Suprapubic skin (tissue), 4 donors: ENCODE measurements around the gene IQCM. TPM values are rescaled to one million over a fixed set of nuclear protein-coding genes. Genes with fewer than 3 reads are reported as not detected.

ENCODE experiments used
- DNase-seq, 2 donors: peaks; one replicate each; pipeline ENCODE4 v3.0.0-alpha.2; 2019; ENCODE audit warnings: low spot score in 2 of 2
- H3K27ac ChIP-seq: fragments of 200-600 bp; sonication (generic); one replicate; pipeline ENCODE4 v1.5.1; 2019
- H3K27me3 ChIP-seq: fragments of 200-600 bp; sonication (generic); one replicate; pipeline ENCODE4 v1.5.1; 2019
- H3K36me3 ChIP-seq: fragments of 200-600 bp; sonication (generic); one replicate; pipeline ENCODE4 v1.5.1; 2019
- H3K4me1 ChIP-seq: fragments of 200-600 bp; sonication (generic); one replicate; pipeline ENCODE4 v1.5.1; 2019
- H3K4me3 ChIP-seq: fragments of 200-600 bp; sonication (generic); one replicate; pipeline ENCODE4 v1.5.1; 2019; ENCODE audit warnings: mild to moderate bottlenecking
- H3K9me3 ChIP-seq: fragments of 200-600 bp; sonication (generic); one replicate; pipeline ENCODE4 v1.5.1; 2019
- EP300 ChIP-seq: sonication (generic); formaldehyde crosslinking; IDR thresholded peaks from one replicate; pipeline ENCODE4 v1.6.1; 2017; ENCODE audit warnings: antibody characterized with exemption
- POLR2A ChIP-seq, 2 donors: fragments of 450-650 bp; IDR thresholded peaks; one replicate each; pipeline ENCODE4 v1.6.1; 2017; ENCODE audit warnings: antibody characterized with exemption in 2 of 2, mild to moderate bottlenecking in 2 of 2, moderate library complexity in 2 of 2
- POLR2AphosphoS5 ChIP-seq, 3 donors: sonication (generic); formaldehyde crosslinking; IDR thresholded peaks; one replicate each; pipeline ENCODE4 v1.6.1; 2017; ENCODE audit warnings: antibody characterized with exemption in 3 of 3
- WGBS: methylation state at CpG from one replicate; pipeline ENCODE4 v1.1.5; 2018; 5-methylcytosine and 5-hydroxymethylcytosine counted together
- total RNA-seq, 4 donors: library from RNA; depleted of rRNA; stranded (reverse); fragments of >200 nt; gene quantifications; one replicate each; pipeline ENCODE4 v1.1.0, GENCODE V29; 2016
- TF ChIP-seq, protein P1 (sequence below), 2 donors: fragments of 200-600 bp in 1 of 2; fragments of 450-650 bp in 1 of 2; sonication (generic) in 1 of 2; IDR thresholded peaks; one replicate each; pipeline ENCODE4 v1.5.1; 2016 to 2019; ENCODE audit warnings: antibody characterized with exemption in 2 of 2, mild to moderate bottlenecking in 1 of 2, moderate library complexity in 1 of 2

IQCM gene
- total RNA-seq, 4 donors from 2014 or later = not detected

DNA sequence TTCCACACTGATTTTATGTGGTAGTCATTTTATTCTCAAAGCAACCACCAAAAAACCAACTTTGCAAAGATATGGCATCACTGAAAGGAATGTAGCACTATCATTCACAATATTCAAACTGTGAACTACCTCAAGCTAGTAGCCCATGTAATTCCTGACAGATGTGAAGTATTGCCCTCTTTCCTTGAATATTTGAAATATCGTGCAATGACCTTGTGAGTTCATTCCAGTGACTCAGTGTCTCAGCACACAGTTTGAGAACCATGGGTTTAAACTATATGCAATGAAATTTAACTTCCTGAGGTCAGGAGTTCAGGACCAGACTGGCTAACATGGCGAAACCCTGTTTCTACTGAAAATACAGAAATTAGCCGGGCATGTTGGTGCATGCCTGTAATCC is 20.9 kb upstream of the IQCM start:
- H3K27ac ChIP-seq = no peak overlapping the region
- TF ChIP-seq, protein P1, sequence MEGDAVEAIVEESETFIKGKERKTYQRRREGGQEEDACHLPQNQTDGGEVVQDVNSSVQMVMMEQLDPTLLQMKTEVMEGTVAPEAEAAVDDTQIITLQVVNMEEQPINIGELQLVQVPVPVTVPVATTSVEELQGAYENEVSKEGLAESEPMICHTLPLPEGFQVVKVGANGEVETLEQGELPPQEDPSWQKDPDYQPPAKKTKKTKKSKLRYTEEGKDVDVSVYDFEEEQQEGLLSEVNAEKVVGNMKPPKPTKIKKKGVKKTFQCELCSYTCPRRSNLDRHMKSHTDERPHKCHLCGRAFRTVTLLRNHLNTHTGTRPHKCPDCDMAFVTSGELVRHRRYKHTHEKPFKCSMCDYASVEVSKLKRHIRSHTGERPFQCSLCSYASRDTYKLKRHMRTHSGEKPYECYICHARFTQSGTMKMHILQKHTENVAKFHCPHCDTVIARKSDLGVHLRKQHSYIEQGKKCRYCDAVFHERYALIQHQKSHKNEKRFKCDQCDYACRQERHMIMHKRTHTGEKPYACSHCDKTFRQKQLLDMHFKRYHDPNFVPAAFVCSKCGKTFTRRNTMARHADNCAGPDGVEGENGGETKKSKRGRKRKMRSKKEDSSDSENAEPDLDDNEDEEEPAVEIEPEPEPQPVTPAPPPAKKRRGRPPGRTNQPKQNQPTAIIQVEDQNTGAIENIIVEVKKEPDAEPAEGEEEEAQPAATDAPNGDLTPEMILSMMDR (IDR thresholded peaks at IDR 0.05) = no peak
- TF ChIP-seq POLR2AphosphoS5 (IDR thresholded peaks at IDR 0.05) (no peak), EP300 (no peak), POLR2A (IDR thresholded peaks at IDR 0.05) (no peak)
- H3K27me3 ChIP-seq = no peaks in the 10 kb centered on the region
- H3K4me1 ChIP-seq = no peaks in the 10 kb centered on the region
- no peaks in the 10 kb centered on the region for H3K36me3 ChIP-seq
- 91% methylated on average over 3 of the region's 3 CpGs for WGBS
- no peak for DNase-seq
- no peak overlapping the region for H3K4me3 ChIP-seq
- H3K9me3 ChIP-seq = no peaks in the 10 kb centered on the region

- TF ChIP-seq EP300 (no peak), POLR2A (IDR thresholded peaks at IDR 0.05) (no peak), POLR2AphosphoS5 (IDR thresholded peaks at IDR 0.05) (no peak)
- TF ChIP-seq, protein P1 (IDR thresholded peaks at IDR 0.05) = no peak
These were observed 19.6 kb upstream of the IQCM start for GRCh38 chr4:149835280-149835679.

GRCh38 chr4:149831656-149832208 is 16.1 kb upstream of the IQCM start:
- TF ChIP-seq, protein P1 (IDR thresholded peaks at IDR 0.05) = no peak
- no peak for TF ChIP-seq EP300
- TF ChIP-seq POLR2AphosphoS5 (IDR thresholded peaks at IDR 0.05) = no peak
- TF ChIP-seq POLR2A (IDR thresholded peaks at IDR 0.05) = no peak
- Histone ChIP-seq H3K9me3 (no peaks in the 10 kb centered on the region), H3K36me3 (no peaks in the 10 kb centered on the region), H3K27me3 (no peaks in the 10 kb centered on the region), H3K4me1 (no peaks in the 10 kb centered on the region), H3K27ac (no peak overlapping the region), H3K4me3 (no peak overlapping the region)
- no peak for DNase-seq

More at GRCh38 chr4:149835280-149835679, 19.6 kb upstream of the IQCM start:
- Histone ChIP-seq H3K27ac (no peak overlapping the region), H3K4me3 (no peak overlapping the region), H3K27me3 (no peaks in the 10 kb centered on the region), H3K4me1 (no peaks in the 10 kb centered on the region), H3K9me3 (no peaks in the 10 kb centered on the region), H3K36me3 (no peaks in the 10 kb centered on the region)
- 91% methylated on average over 15 of the region's 15 CpGs for WGBS
- no peak for DNase-seq

DNA sequence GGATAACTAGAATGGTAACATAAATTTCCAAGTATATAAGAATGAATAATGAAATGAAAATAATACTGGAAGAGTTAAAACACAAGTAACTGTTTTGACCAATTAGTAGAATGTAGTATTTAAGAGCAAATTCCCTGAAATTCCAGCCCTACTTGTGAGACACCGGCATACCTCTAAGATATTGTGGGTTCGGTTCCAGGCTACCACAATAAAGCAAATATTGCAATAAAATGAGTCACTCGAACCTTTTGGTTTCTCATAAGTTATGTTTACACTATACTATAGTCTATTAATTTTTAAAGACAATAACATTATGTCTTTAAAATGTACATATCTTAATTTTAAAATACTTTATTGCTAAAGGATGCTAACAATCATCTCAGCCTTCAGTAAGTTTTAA is 15.2 kb upstream of the IQCM start:
- TF ChIP-seq, protein P1 (IDR thresholded peaks at IDR 0.05) = no peak
- TF ChIP-seq EP300 (no peak), POLR2AphosphoS5 (IDR thresholded peaks at IDR 0.05) (no peak), POLR2A (IDR thresholded peaks at IDR 0.05) (no peak)
- Histone ChIP-seq H3K27me3 (no peaks in the 10 kb centered on the region), H3K27ac (no peak overlapping the region), H3K4me1 (no peaks in the 10 kb centered on the region), H3K36me3 (no peaks in the 10 kb centered on the region), H3K4me3 (no peak overlapping the region), H3K9me3 (no peaks in the 10 kb centered on the region)
- 84% methylated on average over 3 of the region's 3 CpGs for WGBS
- DNase-seq = no peak

GRCh38 chr4:149825336-149825735 is 9.7 kb upstream of the IQCM start:
- no peak overlapping the region for H3K4me3 ChIP-seq
- TF ChIP-seq, protein P1 (IDR thresholded peaks at IDR 0.05) = no peak
- TF ChIP-seq POLR2AphosphoS5 (IDR thresholded peaks at IDR 0.05) = no peak
- TF ChIP-seq POLR2A (IDR thresholded peaks at IDR 0.05) = no peak
- TF ChIP-seq EP300 = no peak
- H3K4me1 ChIP-seq = no peaks in the 10 kb centered on the region
- H3K27ac ChIP-seq = no peak overlapping the region
- no peak for DNase-seq
- no peaks in the 10 kb centered on the region for H3K36me3 ChIP-seq
- no peaks in the 10 kb centered on the region for H3K27me3 ChIP-seq
- no peaks in the 10 kb centered on the region for H3K9me3 ChIP-seq
- 94% methylated on average over 2 of the region's 2 CpGs for WGBS
